ENCODE data around the gene VPS25.

- TF ChIP-seq CTCF (conservative IDR thresholded peaks at IDR 0.05) (no peak), ZFX (IDR thresholded peaks at IDR 0.05) (peak; percentile 81; the same call in 1 of the 2 replicates)
These were observed 25.4 kb downstream of the VPS25 start, which contains the start of the genes CNTD1 and COA3 for GRCh38 chr17:42798383-42799380.
